G401.6 (cell line): ENCODE results near the gene MED31.

Experiments
- FAIRE-seq: peaks from 2 replicates; lab custom pipeline; 2012; peaks lifted over from hg19 to GRCh38; lab: Jason Lieb, UNC

MED31 gene

DNA sequence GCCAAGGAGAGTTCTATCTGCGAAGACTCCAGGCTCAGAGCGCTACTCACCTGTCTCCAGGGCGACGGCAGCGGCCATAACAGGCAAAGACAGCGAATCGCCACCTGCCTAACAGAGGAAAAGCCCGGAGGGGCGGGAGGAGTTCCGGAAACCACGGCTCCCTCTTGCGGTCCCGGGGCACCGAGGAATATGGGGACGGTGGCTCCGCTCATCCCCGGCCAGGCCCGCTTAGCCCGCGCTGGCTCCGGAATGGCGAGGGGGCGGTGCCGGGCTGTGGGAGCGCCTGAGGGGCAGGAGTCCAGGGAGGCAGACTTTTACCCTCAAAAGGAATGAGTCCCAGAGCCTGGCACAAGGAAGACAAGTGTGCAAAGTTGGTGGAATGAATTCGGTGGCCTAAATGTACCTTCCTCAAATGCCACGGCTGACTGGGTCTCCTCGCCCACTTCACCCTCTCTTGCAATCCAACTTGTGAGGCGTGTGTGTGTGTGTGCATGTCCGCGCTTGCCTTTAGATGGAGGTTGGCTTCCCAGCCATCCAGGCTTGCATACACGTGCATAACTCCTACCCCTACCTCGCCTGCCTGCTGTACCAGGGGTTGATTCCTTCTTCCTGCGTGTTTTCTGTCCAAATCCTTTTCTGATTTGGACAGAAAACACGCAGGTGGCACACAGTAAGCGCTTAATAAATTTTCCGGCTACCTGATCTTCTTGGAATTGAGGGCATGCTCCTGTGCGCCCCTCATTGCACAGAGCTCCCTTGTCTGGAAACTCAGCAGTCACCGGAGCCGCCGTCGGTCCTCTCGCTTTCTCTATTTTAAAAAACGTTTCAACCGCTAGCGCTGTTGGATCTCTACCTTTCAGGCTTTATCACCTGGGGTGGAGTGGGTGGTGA is 3.7 kb upstream of the MED31 start:
- no peak for FAIRE-seq

DNA sequence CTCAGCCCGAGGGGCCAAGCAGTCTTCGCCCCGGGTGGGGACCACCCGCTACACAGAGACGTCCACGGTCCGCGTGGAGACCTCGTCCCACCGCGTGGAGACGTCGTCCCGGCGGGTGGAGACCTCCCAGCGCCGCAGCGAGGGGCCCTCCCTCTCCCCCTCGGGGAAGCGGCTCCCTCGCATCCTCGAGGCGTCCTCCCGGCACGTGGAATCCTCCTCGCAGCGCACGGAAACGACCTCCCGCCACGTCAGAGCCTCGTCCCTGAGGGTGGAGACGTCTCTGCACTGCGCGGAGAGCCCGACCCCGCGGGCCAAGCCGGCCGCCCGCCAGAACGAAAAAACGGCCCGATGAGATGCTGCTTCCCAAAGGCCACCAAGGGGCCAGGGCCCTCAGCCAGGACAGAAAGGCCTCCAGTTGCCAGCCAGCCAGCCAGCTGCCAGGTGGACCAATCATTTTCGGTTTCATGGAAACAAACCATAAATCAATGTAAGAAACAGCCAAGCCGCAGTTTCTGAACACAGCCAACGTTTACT is 581 bp upstream of the MED31 start:
- no peak for FAIRE-seq

DNA sequence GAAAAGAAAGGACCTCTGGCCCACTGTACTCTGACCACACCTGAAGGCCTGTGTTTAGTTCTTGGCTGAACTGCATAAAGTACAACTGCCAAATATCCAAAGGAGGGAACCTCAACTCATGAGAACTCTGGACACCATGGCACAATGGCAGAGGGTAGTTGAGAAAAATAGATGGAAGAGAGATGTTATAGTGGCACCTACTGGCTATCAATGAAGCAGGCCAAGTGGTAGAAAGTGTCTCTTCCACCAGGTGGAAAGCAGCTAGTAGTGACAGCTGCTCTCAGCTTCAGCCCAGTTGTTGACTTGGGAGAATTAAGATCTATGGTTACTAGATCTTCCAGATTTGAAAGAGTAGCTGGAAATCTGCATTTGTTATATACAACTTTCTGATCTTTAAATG is 3.2 kb downstream of the MED31 start:
- FAIRE-seq: no peak

DNA sequence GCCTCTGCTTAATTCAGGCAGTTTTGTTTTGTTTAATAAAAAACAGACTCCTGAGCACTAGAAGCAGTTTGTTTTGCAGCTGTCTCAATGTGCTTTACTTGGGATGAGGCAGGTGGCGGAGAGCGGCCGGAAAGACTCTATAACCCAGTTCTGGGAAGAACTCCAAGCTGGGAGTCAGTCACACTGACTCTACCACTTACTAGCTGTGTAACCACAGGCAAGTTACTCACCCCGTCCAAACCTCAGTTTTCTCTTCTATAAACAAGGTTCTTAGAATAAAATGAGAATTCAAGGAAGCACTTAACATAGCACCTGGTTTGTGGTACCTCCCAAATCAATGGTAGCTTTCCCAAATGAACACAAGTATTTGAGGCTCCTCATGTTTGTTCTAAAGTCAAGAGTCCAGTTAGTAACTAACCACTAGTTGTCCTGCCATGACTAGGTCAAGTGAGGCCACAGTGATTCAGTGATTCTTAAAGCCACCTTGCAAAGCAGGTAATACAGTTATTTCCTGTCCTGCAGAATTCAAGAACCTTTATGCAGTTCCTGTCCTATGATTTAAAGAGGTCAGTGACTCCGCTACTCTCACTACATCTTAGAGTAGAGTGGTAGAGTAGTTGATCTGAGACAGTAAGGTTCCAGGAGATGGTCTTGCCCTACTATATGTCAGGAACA is 7.8 kb downstream of the MED31 start:
- no peak for FAIRE-seq

DNA sequence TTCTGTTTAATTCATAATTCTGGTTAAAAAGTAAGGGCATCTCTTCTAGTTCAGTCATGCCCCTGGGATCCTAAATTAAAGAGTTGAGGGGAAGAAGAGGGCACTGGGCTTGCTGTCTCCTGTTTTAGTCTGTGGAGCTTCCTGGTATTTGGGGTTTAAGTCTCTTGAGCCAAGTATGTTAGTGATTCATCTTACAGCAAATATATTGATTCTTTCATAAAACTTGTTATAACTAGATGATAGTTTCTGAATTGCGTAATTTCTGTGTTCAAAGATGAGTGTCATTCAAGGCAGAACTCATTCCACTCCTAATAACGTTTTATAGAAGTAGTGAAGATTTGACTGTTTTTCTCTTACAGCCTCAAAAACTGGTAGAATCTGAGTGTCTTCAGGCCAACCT is 8.8 kb downstream of the MED31 start:
- no peak for FAIRE-seq

DNA sequence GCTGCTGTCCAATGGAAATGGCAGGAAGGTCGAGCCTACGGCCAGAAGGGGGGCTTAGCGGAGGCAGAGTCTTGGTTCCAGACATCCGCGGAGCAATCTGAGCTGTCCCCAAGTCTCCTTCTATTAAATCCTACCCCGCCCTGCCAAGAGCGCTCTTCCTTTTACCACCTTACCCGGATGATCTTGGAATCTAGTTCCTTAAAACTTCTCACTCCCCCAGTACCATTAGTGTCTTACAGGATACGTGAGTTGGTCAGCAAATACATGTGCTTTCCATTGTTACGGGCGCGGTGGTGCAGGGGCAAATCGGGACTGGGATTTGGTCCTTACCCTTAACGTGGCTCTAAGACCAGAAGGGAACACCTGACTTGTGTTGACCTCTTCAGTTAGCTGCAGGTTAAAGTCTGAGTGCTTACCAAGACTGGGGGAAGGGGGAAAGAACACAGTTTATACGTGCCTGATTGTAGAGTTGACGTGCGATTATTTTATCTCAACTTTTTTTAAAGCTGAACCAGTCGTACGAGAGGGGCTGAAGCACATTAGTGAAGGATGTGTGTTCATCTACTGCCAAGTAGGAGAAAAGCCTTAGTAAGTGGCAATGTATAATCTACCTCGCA is 10.1 kb downstream of the MED31 start:
- no peak for FAIRE-seq

DNA sequence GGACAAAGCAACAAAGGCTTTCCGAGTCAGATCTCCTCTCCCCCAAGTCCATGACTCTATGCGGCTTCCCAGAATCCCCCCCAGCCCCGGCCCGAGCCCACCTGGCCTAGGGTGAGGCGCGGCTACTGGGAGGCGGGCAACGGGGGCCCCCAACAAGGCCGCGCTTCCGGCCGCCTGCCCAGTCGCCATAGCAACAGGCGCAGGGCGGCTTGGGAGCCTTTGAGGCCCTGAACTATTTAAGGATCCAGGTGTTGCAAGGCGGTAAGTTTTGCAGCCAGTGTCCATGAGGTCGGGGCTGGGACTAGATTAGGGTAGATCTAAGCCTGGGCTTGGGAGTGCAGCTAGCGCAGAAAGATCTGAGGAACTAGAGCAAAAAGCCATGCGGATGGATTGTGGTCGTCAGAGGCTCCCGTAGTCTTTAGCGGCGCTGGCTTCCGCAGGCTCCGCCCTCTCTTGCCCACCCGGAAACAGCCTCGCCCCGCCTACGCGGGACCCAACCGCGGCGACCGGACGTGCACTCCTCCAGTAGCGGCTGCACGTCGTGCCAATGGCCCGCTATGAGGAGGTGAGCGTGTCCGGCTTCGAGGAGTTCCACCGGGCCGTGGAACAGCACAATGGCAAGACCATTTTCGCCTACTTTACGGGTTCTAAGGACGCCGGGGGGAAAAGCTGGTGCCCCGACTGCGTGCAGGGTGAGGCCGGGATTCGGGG is 10.7 kb downstream of the MED31 start, which contains the start of the genes KIAA0753 and TXNDC17:
Gene KIAA0753 (minus strand): TSS at position 176 of the 711 bp plus-strand sequence. CDS start 5,608 bp downstream, outside the sequence.
Gene TXNDC17 (plus strand): TSS at position 525 of the 711 bp plus-strand sequence. CDS start 23 bp downstream, at position 548.
- FAIRE-seq: peak; percentile 84

DNA sequence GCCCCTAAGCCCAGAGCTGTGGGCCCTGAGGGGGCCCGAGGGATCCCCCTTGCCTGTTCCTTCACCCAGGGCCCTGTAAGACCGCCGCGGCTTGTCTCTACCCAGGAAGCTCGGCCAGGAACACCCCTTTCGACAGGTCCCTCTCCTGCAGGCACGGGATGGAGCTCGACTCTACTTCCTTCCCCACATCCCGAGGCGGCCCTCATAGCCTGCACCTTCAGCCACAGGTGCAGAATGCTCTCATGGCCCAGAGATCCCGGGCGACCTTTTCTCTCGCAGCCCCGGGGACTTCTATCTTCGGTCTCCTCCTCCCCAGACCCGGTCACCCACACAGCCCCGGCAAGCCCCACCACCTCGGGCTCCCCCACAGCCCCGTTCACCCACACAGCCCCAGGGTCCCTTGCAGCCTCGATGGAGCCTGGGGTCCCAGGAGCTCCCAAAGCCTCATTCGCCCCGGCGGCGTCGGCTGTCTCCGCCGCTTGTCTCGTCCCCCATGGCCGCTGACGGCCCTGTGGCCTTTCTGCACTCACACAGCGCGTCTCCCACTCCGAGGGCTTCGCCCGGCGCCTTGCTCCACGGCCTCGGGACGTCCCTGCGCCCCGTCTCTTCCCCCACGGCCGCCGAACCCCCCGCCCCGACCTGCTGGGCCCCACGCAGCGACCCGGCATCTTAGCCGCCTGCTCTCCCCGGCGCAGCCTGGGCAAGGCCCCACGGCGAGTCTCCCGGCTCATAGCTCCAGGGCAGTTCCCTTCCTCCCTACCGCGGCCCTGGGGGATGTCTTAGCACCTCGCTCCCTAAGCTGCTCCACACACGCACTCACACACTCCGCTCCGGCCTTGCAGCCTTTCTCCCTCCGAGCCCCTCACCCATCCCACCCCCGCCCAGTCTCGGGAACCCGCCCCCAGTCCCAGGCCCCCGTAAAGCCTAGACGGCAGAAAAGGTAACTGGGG is 11.5 kb downstream of the MED31 start:
- FAIRE-seq: no peak

DNA sequence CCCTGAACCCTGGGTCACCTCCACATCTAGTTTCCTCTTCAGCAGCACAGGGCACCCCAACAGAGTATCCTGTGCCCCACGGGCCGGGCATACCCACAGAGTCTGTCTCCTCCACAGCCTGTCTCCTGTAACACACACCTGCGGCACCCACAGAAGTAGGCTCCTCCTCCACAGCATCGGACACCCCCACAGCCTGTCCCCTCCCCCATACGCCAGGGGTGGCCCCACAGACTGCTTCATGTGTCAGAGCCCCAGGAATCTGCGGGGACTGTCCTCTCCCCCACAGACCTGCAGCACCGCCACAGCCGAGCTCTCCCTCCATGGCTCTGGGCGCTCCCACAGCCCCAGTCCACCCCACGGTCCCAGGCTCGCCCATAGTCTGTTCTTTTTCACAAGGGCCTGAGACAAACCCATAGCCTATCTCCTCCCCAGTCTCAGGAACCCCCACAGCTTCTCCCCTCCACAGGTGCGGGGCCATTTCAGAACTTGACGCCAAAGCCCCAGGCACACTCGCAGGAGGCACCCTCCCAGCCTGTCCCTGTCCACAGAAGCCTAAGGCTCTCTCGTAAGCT is 12.3 kb downstream of the MED31 start:
- no peak for FAIRE-seq

DNA sequence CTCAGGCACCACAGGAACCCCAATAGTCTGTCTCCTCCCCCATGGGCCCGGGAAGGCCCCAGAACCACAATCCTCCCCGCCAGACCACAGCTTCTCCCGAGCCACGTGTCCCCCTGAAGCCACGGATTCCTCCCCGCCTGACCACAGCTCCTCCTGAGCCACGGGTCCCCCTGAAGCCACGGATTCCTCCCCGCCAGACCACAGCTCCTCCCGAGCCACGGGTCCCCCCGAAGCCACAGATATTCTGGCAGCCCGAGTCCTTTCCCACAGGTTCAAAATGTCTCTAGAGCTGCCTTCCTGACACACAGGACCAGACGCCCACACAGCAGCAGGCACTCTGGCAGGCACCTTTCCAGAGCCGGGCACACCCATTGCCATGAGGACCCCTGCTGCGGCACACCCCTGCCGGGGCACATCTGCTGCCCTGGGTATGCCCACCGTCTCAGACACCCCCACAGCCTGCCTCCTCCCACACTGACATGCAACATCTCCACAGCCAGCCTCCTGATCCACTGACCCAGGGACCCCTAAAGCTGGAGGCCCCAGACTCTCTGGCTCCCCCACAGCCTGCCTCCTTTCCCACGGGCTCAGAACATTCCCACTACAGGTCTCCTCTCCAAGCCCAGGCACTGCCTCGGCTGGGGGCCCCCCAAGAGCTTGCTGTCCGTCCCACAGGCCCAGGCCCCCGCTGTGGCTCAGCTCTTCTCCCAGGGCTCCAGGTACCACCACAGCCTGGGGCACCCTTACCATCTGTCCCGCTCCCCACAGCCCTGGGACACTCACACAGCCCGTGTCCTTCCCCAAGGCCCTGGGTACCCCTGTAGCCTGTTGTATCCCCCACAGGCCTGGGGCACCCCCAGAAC is 13.1 kb downstream of the MED31 start:
- FAIRE-seq: no peak

DNA sequence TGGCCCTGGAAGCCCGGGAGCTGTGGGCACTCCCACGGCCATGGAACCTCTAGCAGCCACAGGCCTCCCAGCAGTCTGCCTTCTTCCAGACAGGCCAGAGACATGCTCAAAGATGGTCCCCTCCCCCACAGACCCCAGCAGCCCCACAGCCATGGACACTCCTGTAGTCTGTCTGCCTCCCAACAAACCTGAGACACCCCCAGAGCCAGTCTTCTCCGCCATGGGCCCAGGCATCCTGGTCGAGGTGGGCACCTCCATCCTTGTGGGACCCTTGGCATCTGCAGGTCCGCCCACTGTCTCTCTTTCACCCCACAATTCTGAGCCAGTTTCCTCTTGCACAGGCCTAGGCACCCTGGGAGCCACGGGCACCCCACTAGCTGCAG is 14.0 kb downstream of the MED31 start:
- no peak for FAIRE-seq

DNA sequence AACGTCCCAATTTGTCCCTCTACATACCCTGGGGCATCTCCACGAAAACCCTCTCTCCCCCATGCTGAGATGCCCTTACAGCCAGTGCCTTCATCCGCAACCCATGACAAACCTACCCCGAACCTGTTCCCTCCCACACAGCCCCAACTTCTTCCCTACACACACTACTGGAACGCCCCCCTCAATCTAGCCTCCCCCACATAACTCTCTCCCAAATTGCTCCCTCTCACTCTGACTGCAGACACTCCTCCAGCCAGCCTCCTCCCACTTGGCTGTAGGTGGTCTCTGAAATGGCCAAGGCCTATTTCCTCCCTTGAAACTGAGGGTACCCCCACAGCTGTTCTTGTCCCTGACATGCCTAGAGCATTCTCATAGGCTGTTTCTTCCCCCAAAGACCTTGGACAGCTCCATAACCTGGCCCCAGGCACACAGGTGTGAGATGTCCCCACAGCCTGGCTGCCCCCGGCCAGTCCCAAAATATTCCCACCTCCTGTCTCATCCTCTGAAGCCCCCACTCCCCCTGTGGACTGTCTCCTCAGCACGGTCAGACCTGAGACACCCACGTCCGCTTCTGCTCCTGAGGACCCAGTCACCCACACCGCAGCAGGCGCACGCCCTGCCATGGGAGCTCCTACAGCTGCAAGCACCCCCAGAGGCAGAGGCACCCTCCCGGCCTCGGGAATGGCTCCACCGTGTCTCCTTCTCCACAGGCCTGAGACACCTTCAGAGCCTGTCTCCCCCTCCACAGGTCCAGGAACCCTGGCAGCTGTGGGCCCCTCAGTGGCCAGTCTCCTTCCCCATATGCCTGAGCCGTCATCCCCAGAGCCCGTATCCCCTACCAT is 14.6 kb downstream of the MED31 start:
- FAIRE-seq: no peak

DNA sequence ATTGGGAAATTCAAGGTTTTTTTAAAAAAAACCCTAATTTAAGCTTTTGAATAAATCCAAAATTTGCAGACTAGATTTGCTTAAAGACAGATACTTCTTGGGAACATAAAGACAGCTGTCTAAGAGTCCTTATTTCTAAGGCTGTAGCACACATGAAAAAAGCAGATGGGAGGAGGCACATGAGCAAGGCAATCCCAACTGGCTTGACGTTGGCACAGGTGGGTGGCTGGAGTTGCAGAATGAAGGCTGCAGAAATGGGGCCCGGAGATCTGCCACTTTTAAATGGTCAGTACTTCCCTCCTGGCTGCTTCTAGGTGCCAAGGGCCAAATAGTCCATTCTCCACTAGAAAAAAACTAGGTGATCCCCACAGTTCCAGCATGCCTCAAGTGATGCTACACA is 15.3 kb downstream of the MED31 start:
- FAIRE-seq: no peak

DNA sequence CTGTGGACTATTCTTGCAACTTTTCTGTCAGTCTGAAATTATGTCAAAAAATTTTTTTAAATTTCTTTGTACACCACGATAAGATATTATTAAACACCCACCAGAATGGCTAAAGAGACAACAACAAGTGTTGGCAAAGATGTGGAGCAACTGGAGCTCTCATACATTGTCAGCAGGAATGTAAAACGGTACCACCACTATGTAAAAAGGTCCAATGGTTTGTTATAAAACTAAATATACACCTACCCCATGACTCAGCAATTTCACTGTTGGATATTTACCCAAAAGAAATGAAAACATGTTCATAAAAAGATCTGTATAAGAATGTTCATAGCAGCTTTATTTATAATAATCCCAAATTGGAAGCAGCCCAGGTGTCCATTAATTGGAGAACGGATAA is 18.1 kb downstream of the MED31 start:
- no peak for FAIRE-seq

DNA sequence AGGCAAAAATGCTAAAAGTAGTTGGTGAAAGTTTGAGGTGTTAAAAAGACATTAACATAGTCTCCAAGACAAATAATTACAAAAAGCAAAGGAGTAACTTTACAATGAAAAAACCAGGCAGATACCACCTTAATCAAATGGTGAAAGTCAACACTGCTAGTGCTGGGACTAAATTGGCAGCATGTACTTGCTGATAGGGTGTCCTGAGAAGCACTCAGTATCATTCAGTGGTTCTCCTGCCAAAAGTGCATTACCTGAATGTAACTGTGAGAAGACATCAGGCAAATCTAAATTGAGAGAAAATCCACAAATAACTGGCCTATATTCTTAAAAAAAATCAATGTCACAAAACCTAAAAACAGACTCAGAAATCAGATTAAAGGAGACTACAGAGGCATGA is 18.9 kb downstream of the MED31 start:
- no peak for FAIRE-seq

DNA sequence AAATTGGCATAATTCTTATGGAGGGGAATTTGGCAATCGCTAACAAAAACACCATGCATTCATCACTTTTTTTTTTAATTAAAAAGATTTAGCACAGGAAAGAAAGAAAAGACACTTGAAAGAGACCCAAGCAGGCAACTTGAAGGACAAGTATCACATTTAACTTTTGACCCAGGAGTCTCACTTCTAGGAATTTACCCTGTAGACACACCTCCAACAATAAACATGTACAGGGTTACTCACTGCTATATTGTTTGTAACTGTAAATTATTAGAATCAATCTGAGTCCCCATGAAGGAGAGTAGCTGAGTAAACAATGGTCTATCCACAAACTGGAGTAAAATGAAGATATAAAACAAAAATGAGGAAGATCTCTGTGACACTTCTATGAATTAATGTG is 21.0 kb downstream of the MED31 start:
- no peak for FAIRE-seq

DNA sequence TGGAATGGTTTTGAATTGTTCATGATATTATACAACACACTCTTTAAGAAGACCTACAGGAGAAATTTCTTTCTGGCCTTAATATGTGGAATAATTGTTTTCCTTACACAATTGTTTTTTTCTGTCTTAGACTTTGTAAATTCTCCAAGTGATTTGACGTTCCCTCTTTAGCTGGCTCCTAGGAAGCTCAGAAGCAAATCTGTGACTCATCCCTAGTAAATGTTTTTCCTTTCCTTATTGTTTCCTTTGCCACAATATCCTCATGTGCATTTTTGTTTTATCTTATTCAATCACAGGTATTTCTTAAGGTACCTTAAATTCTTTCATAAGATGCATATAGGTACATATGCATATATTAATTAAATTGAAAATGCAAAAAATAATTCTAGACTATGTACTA is 24.4 kb downstream of the MED31 start:
- no peak for FAIRE-seq

DNA sequence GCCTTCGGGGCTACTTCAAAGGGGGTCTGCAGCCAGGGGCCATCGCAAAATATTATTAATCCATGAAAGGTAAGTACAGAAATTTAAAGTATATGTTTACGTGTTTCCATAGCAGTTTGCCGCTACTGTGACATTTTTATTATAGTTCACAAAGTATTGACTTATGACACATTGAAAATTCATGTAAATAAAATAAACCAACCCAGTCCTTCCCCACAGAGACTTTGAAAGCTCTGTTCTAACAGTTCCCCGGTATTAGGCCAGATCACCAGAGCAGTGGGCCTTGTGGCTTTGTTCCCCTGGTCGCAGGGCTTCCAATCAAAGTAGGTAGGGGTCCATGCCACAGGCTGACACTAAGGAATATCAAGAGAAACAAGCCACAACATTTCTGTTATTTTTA is 24.8 kb downstream of the MED31 start:
- FAIRE-seq: no peak

DNA sequence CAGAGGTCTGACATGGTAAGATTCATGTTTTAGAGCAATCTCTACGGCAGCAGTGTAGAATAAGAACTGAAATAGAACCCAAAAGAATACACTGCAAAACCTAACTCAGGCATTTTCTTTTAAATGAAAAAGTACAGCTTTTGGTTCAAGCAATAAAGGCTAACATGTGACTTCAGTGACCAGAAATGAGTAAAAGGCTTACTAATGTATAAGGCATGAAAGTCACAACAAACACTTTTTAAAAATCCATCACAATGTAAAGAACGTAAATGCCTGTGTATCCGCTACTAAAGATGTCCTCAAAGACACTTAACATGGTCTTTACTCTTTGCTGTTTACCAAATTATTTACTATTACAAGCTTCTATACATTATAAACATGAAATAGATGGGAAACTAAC is 27.5 kb downstream of the MED31 start:
- FAIRE-seq: no peak
